Mammary epithelial cell (primary cell): ENCODE measurements around the gene RINL.

Experiments used
- CTCF ChIP-seq, 2 donors: IDR thresholded peaks in 1 of 2; conservative IDR thresholded peaks in 1 of 2; 2 replicates each; pipeline ENCODE4 v1.5.1; 2011 to 2012; ENCODE audit warnings: inconsistent platforms in 2 of 2, low read length in 2 of 2, mild to moderate bottlenecking in 2 of 2, control low read depth in 1 of 2, low read depth in 1 of 2; ENCODE audit not compliant: insufficient read depth in 1 of 2; ENCODE audit errors: extremely low read depth in 1 of 2
- EZH2 ChIP-seq: IDR thresholded peaks from 2 replicates; pipeline ENCODE4 v1.6.1; 2012; ENCODE audit warnings: low read length, inconsistent platforms, borderline replicate concordance

GRCh38 chr19:38869160-38869835 is 8.8 kb downstream of the RINL start:
- no peak for TF ChIP-seq CTCF (conservative IDR thresholded peaks at IDR 0.05 in 1 of 2, IDR thresholded peaks at IDR 0.05 in 1 of 2; ENCODE audit: extremely low read depth in 1 of 2, insufficient read depth in 1 of 2, low read depth in 1 of 2, low read length in 2 of 2)
- TF ChIP-seq EZH2: no peak
